IPS-NIHi7 (cell line): ENCODE measurements around the gene DDX59.
"Not testable (repeated sequence)": the region's sequence is repeated elsewhere in the genome, so short reads cannot be mapped to it uniquely, and the experiment has no call there.

Experiments
- DNase-seq: peaks from one replicate; pipeline ENCODE4 v3.0.0; 2012; ENCODE audit warnings: mixed read lengths; ENCODE audit errors: extremely low spot score

Gene DDX59

GRCh38 chr1:200670242-200671118 is 773 bp upstream of the DDX59 start:
- peak; percentile 33 for DNase-seq

- DNase-seq, result no peak
Observed at GRCh38 chr1:200668514-200669313, 993 bp downstream of the DDX59 start.

- DNase-seq, result no peak
Observed at GRCh38 chr1:200666309-200666708, 3.4 kb downstream of the DDX59 start.

GRCh38 chr1:200665861-200666260 is 3.8 kb downstream of the DDX59 start:
- peak; percentile 22 for DNase-seq

- DNase-seq, result no peak
Observed at GRCh38 chr1:200660719-200661118, 9.0 kb downstream of the DDX59 start.

- DNase-seq, result peak; percentile 48
Observed at GRCh38 chr1:200659269-200659668, 10.4 kb downstream of the DDX59 start.

- DNase-seq, result no peak
Observed at GRCh38 chr1:200658037-200658818, 11.5 kb downstream of the DDX59 start.

- DNase-seq, result no peak
Observed at GRCh38 chr1:200654660-200655059, 15.0 kb downstream of the DDX59 start.

GRCh38 chr1:200653022-200653462 is 16.7 kb downstream of the DDX59 start:
- no peak for DNase-seq

- no peak for DNase-seq
Observed at GRCh38 chr1:200652378-200652777, 17.3 kb downstream of the DDX59 start.

- DNase-seq, result no peak
Observed at GRCh38 chr1:200646515-200646914, 23.2 kb downstream of the DDX59 start.

- no peak for DNase-seq
Observed at GRCh38 chr1:200644021-200644420, 25.7 kb downstream of the DDX59 start.

GRCh38 chr1:200642481-200642880 is 27.2 kb downstream of the DDX59 start:
- DNase-seq, result no peak

GRCh38 chr1:200640963-200641401 is 28.7 kb downstream of the DDX59 start:
- no peak for DNase-seq

- DNase-seq, result no peak
Observed at GRCh38 chr1:200640373-200640962, 29.2 kb downstream of the DDX59 start.

GRCh38 chr1:200638073-200638472 is 31.6 kb downstream of the DDX59 start:
- no peak for DNase-seq

- DNase-seq, result no peak
Observed at GRCh38 chr1:200636681-200637080, 33.0 kb downstream of the DDX59 start.

GRCh38 chr1:200634261-200635122 is 35.2 kb downstream of the DDX59 start:
- no peak for DNase-seq

GRCh38 chr1:200631375-200631774 is 38.3 kb downstream of the DDX59 start:
- no peak for DNase-seq

GRCh38 chr1:200630515-200630899 is 39.2 kb downstream of the DDX59 start:
- not testable (repeated sequence) for DNase-seq
